Measurements from ENCODE around the gene RPRML. TPM values are rescaled to one million over a fixed set of nuclear protein-coding genes. Genes with fewer than 3 reads are reported as not detected.

The RPRML gene
- total RNA-seq, 1 donor from 2014 or later: not detected

DNA sequence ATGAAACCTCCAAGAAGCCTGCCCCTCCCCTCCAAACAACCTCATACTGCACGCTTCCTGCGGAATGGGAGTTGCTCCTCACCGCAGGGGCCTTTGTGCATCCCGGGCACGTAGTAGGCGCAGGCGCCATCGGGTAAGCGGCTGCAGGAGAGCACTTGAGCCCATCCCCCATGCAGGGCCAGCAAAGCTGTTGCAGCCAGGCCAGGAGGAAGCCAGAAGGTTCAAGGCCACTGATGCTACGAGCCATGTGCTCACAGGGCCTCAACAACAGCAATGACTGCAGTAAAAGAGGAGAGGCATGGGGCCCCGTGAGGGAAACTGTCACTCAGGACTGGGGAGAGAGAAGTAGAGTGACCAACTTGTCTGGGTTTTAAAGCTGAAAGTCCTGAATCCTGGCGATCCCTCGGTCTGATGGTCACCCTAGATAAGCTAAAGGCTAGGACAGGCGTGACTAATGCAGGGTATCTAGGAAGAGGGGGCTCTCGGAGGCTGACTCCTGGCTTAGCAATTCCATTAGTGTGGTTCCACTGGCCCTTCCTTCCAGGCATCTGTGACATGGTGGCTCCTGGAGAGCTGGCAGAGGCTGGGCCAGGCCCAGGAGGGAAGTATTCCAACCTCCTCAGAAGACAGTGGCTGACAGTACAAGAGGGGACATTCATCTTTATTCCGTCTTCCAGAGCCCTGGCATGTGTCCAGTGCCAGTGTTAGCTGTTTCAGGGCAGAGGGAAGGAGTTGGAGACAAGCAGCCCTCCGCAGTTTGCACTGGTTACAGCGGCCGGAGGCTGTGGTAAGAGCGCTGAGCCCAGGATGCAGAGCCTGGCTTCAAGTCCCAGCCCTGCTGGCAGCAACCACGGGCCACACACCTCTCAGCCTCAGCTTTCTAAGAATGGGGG is 35.3 kb downstream of the RPRML start:
- no peak for DNase-seq (ENCODE audit: low spot score)
- Mint-ChIP-seq H3K4me3 (ENCODE audit: unreplicated experiment) (no peak overlapping the region), H3K36me3 (ENCODE audit: low read depth, unreplicated experiment) (peaks cover 10% of the 10 kb centered on the region), H3K4me1 (ENCODE audit: unreplicated experiment) (peaks cover 3% of the 10 kb centered on the region), H3K27me3 (ENCODE audit: unreplicated experiment) (peaks cover 9% of the 10 kb centered on the region), H3K9me3 (ENCODE audit: unreplicated experiment) (no peaks in the 10 kb centered on the region), H3K27ac (ENCODE audit: unreplicated experiment) (no peak overlapping the region)
- no peak for TF ChIP-seq CTCF (IDR thresholded peaks at IDR 0.05; ENCODE audit: unreplicated experiment)

DNA sequence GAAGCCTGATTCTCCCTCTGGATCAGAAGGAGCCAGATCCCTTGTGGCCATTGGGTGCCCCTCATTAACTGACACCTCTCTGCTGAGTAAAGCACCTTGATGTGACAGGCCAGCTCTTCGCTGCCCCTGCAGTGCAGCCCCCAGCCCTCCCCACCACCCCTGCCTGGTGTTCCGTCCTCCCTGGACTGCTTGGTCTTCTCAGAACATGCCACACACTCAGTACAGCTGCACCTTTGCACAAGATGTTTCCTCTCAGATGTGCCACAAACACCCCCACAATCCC is 35.9 kb downstream of the RPRML start:
- H3K27ac Mint-ChIP-seq (ENCODE audit: unreplicated experiment): no peak overlapping the region
- peaks cover 3% of the 10 kb centered on the region for H3K4me1 Mint-ChIP-seq (ENCODE audit: unreplicated experiment)
- H3K36me3 Mint-ChIP-seq (ENCODE audit: low read depth, unreplicated experiment): peaks cover 15% of the 10 kb centered on the region
- H3K27me3 Mint-ChIP-seq (ENCODE audit: unreplicated experiment): peaks cover 10% of the 10 kb centered on the region
- H3K9me3 Mint-ChIP-seq (ENCODE audit: unreplicated experiment): no peaks in the 10 kb centered on the region
- no peak for DNase-seq (ENCODE audit: low spot score)
- no peak for TF ChIP-seq CTCF (IDR thresholded peaks at IDR 0.05; ENCODE audit: unreplicated experiment)
- no peak overlapping the region for H3K4me3 Mint-ChIP-seq (ENCODE audit: unreplicated experiment)

DNA sequence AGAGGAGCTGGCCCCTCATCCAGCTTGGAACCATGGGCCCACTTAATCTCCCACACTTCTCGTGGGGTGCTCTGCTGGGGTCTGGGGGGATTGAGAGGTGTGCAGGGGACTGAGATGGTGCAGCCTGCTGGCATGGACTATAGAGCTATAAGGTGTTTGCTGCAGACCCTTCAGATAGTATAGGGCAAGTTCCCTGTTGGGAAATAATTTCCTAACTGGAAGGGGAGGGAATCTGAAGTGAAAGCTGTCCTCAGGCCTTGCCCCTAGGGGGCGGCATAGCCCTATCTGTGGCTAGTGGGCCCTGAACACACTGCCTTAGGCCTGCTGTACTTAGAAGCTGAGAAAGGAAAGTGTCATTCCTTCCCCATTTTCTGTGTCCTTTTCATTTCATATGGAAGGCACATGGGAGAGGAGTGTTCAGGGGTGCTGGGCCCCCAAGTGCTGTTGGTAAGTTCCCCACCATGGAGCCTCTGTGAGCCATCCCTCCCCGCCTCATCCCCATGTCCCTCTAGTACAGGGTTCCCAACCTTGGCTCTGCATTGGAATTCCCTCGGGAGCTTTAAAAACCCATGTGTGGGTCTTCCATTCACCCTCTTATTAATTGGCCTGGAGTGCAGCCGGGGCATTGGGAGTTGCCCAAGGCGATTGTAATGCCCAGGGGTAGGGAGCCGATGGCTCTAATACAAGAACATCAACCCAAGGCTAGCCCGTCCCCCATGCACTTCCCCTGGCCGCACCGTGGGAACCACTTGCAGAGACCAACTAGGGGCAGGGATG is 36.4 kb downstream of the RPRML start:
- H3K4me3 Mint-ChIP-seq (ENCODE audit: unreplicated experiment): no peak overlapping the region
- peaks cover 3% of the 10 kb centered on the region for H3K4me1 Mint-ChIP-seq (ENCODE audit: unreplicated experiment)
- H3K27ac Mint-ChIP-seq (ENCODE audit: unreplicated experiment): no peak overlapping the region

DNA sequence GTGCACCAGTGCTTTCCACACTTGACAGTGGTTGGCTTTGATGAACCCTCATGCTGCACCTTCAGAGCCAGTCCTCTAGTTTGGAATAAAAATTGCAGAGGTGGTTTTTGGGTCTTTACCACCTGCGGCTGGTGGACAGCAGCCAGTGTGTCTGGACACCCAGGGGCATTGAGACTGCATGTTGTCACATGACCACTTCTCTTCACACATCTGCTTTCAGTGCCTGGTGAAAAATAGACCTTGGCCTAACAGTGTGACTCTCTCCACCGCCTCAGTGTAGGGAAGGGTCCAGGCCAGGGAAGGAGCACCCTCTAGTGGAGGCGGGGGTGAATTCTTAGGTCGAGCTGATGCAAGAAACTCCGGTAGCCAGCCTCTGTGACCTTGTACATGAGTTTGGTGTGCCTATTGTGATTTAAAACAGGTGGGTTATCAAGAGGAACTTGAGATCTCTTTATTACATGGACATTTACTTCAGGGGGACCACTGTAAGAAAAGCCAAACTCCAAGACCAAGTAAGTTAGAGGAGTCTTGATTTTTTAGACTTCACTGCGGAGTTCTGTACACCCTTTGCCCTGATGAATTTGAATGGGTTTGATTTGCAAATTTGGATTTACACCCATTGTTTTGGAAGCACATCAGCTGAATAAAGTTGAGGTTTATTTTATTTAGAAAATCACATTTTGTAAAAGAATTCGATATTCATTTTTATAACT is 38.2 kb downstream of the RPRML start:
- H3K4me1 Mint-ChIP-seq (ENCODE audit: unreplicated experiment): peaks cover 3% of the 10 kb centered on the region
- H3K36me3 Mint-ChIP-seq (ENCODE audit: low read depth, unreplicated experiment): peaks cover 19% of the 10 kb centered on the region
- TF ChIP-seq CTCF (IDR thresholded peaks at IDR 0.05; ENCODE audit: unreplicated experiment): peak; percentile 68
- DNase-seq (ENCODE audit: low spot score): peak; percentile 88
- no peaks in the 10 kb centered on the region for H3K9me3 Mint-ChIP-seq (ENCODE audit: unreplicated experiment)
- peaks cover 7% of the 10 kb centered on the region for H3K27me3 Mint-ChIP-seq (ENCODE audit: unreplicated experiment)
- no peak overlapping the region for H3K4me3 Mint-ChIP-seq (ENCODE audit: unreplicated experiment)
- H3K27ac Mint-ChIP-seq (ENCODE audit: unreplicated experiment): no peak overlapping the region

More for the DNA sequence above, 36.4 kb downstream of the RPRML start:
- DNase-seq (ENCODE audit: low spot score): peak; percentile 83
- TF ChIP-seq CTCF (IDR thresholded peaks at IDR 0.05; ENCODE audit: unreplicated experiment): peak; percentile 76
- H3K27me3 Mint-ChIP-seq (ENCODE audit: unreplicated experiment): peaks cover 10% of the 10 kb centered on the region
- peaks cover 15% of the 10 kb centered on the region for H3K36me3 Mint-ChIP-seq (ENCODE audit: low read depth, unreplicated experiment)
- H3K9me3 Mint-ChIP-seq (ENCODE audit: unreplicated experiment): no peaks in the 10 kb centered on the region
